Measurements from ENCODE around the gene SCO1. TPM values are rescaled to one million over a fixed set of nuclear protein-coding genes. Genes with fewer than 3 reads are reported as not detected.

Gene SCO1
- total and polyA plus RNA-seq, 4 donors = 18.0 to 33.2 (median 22.8) TPM

DNA sequence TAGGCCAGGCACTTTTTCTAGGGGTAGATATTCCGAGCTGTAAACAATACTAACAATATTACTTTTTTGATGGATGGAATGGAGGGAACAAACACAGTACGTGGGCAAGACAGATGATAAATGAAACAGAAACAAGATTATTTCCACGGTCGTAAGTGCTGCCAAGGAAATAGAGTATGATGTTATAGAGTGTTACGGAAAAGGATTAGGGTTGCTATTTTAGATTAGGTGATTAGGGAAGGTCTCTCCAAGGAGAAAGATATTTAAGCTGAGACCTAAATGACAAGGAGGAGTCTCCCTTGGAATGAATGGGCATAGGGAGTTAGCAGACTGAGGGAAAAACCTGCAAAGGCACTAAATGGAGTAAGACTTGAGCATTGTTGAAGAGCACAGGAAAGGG is 8.4 kb upstream of the SCO1 start:
- no peak overlapping the region for H3K27ac ChIP-seq (ENCODE audit: low read depth in 1 of 2, low read length in 2 of 2)
- no peaks in the 10 kb centered on the region for H3K27me3 ChIP-seq (ENCODE audit: control insufficient read depth in 4 of 4, insufficient read depth in 4 of 4, low read length in 3 of 4)
- WGBS = 95% methylated on average over 5 of the region's 5 CpGs
- no peaks in the 10 kb centered on the region for H3K9me3 ChIP-seq (ENCODE audit: control insufficient read depth in 4 of 4, low read length in 3 of 4)
- DNase-seq (ENCODE audit: low spot score) = no peak
- H3K4me1 ChIP-seq (ENCODE audit: control insufficient read depth in 4 of 4, insufficient read depth in 4 of 4, low read length in 3 of 4) = peaks cover 0 to 7% (median 2%) of the 10 kb centered on the region in 4 donors
- TF ChIP-seq HNF4A (conservative IDR thresholded peaks at IDR 0.05) = no peak
- TF ChIP-seq, protein P1, sequence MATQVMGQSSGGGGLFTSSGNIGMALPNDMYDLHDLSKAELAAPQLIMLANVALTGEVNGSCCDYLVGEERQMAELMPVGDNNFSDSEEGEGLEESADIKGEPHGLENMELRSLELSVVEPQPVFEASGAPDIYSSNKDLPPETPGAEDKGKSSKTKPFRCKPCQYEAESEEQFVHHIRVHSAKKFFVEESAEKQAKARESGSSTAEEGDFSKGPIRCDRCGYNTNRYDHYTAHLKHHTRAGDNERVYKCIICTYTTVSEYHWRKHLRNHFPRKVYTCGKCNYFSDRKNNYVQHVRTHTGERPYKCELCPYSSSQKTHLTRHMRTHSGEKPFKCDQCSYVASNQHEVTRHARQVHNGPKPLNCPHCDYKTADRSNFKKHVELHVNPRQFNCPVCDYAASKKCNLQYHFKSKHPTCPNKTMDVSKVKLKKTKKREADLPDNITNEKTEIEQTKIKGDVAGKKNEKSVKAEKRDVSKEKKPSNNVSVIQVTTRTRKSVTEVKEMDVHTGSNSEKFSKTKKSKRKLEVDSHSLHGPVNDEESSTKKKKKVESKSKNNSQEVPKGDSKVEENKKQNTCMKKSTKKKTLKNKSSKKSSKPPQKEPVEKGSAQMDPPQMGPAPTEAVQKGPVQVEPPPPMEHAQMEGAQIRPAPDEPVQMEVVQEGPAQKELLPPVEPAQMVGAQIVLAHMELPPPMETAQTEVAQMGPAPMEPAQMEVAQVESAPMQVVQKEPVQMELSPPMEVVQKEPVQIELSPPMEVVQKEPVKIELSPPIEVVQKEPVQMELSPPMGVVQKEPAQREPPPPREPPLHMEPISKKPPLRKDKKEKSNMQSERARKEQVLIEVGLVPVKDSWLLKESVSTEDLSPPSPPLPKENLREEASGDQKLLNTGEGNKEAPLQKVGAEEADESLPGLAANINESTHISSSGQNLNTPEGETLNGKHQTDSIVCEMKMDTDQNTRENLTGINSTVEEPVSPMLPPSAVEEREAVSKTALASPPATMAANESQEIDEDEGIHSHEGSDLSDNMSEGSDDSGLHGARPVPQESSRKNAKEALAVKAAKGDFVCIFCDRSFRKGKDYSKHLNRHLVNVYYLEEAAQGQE (IDR thresholded peaks at IDR 0.05) = no peak
- no peak for TF ChIP-seq GABPA (IDR thresholded peaks at IDR 0.05 in 1 of 2, conservative IDR thresholded peaks at IDR 0.05 in 1 of 2)
- TF ChIP-seq, protein P2, sequence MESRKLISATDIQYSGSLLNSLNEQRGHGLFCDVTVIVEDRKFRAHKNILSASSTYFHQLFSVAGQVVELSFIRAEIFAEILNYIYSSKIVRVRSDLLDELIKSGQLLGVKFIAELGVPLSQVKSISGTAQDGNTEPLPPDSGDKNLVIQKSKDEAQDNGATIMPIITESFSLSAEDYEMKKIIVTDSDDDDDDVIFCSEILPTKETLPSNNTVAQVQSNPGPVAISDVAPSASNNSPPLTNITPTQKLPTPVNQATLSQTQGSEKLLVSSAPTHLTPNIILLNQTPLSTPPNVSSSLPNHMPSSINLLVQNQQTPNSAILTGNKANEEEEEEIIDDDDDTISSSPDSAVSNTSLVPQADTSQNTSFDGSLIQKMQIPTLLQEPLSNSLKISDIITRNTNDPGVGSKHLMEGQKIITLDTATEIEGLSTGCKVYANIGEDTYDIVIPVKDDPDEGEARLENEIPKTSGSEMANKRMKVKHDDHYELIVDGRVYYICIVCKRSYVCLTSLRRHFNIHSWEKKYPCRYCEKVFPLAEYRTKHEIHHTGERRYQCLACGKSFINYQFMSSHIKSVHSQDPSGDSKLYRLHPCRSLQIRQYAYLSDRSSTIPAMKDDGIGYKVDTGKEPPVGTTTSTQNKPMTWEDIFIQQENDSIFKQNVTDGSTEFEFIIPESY (IDR thresholded peaks at IDR 0.05) = no peak
- TF ChIP-seq, protein P3, sequence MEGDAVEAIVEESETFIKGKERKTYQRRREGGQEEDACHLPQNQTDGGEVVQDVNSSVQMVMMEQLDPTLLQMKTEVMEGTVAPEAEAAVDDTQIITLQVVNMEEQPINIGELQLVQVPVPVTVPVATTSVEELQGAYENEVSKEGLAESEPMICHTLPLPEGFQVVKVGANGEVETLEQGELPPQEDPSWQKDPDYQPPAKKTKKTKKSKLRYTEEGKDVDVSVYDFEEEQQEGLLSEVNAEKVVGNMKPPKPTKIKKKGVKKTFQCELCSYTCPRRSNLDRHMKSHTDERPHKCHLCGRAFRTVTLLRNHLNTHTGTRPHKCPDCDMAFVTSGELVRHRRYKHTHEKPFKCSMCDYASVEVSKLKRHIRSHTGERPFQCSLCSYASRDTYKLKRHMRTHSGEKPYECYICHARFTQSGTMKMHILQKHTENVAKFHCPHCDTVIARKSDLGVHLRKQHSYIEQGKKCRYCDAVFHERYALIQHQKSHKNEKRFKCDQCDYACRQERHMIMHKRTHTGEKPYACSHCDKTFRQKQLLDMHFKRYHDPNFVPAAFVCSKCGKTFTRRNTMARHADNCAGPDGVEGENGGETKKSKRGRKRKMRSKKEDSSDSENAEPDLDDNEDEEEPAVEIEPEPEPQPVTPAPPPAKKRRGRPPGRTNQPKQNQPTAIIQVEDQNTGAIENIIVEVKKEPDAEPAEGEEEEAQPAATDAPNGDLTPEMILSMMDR (IDR thresholded peaks at IDR 0.05; ENCODE audit: low read depth, low read length, missing input control) = no peak
- no peak for TF ChIP-seq HNF4G (IDR thresholded peaks at IDR 0.05)
- TF ChIP-seq EGR1 (IDR thresholded peaks at IDR 0.05; ENCODE audit: low read depth in 2 of 2) = no peak
- no peak for TF ChIP-seq RXRA (IDR thresholded peaks at IDR 0.05)
- no peak for TF ChIP-seq FOXA1 (IDR thresholded peaks at IDR 0.05)
- TF ChIP-seq FOXA2 (IDR thresholded peaks at IDR 0.05) = no peak
- no peak for TF ChIP-seq TAF1 (conservative IDR thresholded peaks at IDR 0.05)
- TF ChIP-seq JUND (IDR thresholded peaks at IDR 0.05) = no peak
- TF ChIP-seq, protein P4, sequence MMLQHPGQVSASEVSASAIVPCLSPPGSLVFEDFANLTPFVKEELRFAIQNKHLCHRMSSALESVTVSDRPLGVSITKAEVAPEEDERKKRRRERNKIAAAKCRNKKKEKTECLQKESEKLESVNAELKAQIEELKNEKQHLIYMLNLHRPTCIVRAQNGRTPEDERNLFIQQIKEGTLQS (IDR thresholded peaks at IDR 0.05) = no peak
- no peak for TF ChIP-seq YY1 (IDR thresholded peaks at IDR 0.05)
- TF ChIP-seq, protein P5, sequence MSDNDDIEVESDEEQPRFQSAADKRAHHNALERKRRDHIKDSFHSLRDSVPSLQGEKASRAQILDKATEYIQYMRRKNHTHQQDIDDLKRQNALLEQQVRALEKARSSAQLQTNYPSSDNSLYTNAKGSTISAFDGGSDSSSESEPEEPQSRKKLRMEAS (IDR thresholded peaks at IDR 0.05) = no peak
- H3K36me3 ChIP-seq (ENCODE audit: control insufficient read depth in 4 of 4, insufficient read depth in 3 of 4, low read depth in 1 of 4, low read length in 3 of 4) = peaks cover 0 to 36% (median 32%) of the 10 kb centered on the region in 4 donors
- no peak overlapping the region for H3K4me3 ChIP-seq (ENCODE audit: low read depth in 1 of 3, low read length in 3 of 3)
- H3K9ac ChIP-seq (ENCODE audit: low read depth in 1 of 2, low read length in 2 of 2) = no peak overlapping the region

DNA sequence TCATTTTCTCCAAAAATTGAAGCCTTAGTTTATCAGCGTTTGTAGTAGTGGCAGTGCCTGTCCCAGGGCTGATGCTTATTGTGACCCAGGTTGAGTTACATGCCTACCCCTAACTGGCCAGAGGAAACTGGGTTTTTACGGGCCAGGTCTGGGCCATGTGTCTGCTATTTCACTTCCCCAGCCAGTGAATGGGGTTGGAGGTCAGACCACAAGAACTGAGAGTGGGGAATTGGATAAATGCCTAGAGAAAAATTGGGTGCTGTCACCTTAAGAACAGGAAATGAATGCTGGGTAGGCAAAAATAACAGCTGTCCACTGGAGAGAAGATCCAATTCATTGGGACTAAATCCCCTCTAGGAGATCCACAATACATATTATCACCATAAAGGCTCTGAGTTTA is 5.2 kb upstream of the SCO1 start:
- Histone ChIP-seq H3K4me3 (ENCODE audit: low read depth in 1 of 3, low read length in 3 of 3) (no peak overlapping the region), H3K27me3 (ENCODE audit: control insufficient read depth in 4 of 4, insufficient read depth in 4 of 4, low read length in 3 of 4) (no peaks in the 10 kb centered on the region), H3K36me3 (ENCODE audit: control insufficient read depth in 4 of 4, insufficient read depth in 3 of 4, low read depth in 1 of 4, low read length in 3 of 4) (peaks cover 0 to 20% (median 16%) of the 10 kb centered on the region in 4 donors), H3K9ac (ENCODE audit: low read depth in 1 of 2, low read length in 2 of 2) (no peak overlapping the region), H3K9me3 (ENCODE audit: control insufficient read depth in 4 of 4, low read length in 3 of 4) (no peaks in the 10 kb centered on the region), H3K4me1 (ENCODE audit: control insufficient read depth in 4 of 4, insufficient read depth in 4 of 4, low read length in 3 of 4) (peaks cover 0 to 11% (median 4%) of the 10 kb centered on the region in 4 donors), H3K27ac (ENCODE audit: low read depth in 1 of 2, low read length in 2 of 2) (no peak overlapping the region)
- TF ChIP-seq JUND (IDR thresholded peaks at IDR 0.05) (no peak), GABPA (IDR thresholded peaks at IDR 0.05 in 1 of 2, conservative IDR thresholded peaks at IDR 0.05 in 1 of 2) (no peak), EGR1 (IDR thresholded peaks at IDR 0.05; ENCODE audit: low read depth in 2 of 2) (no peak), RXRA (IDR thresholded peaks at IDR 0.05) (no peak), YY1 (IDR thresholded peaks at IDR 0.05) (no peak), HNF4G (IDR thresholded peaks at IDR 0.05) (no peak)
- TF ChIP-seq, protein P2 (IDR thresholded peaks at IDR 0.05) = no peak
- TF ChIP-seq, protein P3 (IDR thresholded peaks at IDR 0.05; ENCODE audit: low read depth, low read length, missing input control) = no peak
- DNase-seq (ENCODE audit: low spot score) = no peak
- 77% methylated on average over 2 of the region's 2 CpGs for WGBS
